Activated naive CD4-positive, alpha-beta T cell treated with anti-CD3 and anti-CD28 coated beads for 36 hours (primary cell): ENCODE data around the gene RAD51B. TPM values are rescaled to one million over a fixed set of nuclear protein-coding genes. Genes with fewer than 3 reads are reported as not detected.

Experiments used
- CTCF ChIA-PET: fragments of 350-600 bp; sonication (Branson Sonifier 250); formaldehyde crosslinking; loops from one replicate; lab custom pipeline; 2021; ENCODE audit warnings: antibody characterized with exemption; lab: Charles Lee
- DNase-seq: peaks from one replicate; pipeline ENCODE4 v3.0.0-alpha.2; 2020
- H3K27ac Mint-ChIP-seq: one replicate; pipeline ENCODE4 v1.8.0; 2021; ENCODE audit warnings: mild to moderate bottlenecking, mixed read lengths
- H3K27me3 Mint-ChIP-seq: one replicate; pipeline ENCODE4 v1.8.0; 2021; ENCODE audit warnings: low read depth, mixed read lengths
- H3K36me3 Mint-ChIP-seq: one replicate; pipeline ENCODE4 v1.8.0; 2021; ENCODE audit warnings: low read depth, mixed read lengths
- H3K4me1 Mint-ChIP-seq: one replicate; pipeline ENCODE4 v1.8.0; 2021; ENCODE audit warnings: low read depth, mixed read lengths
- H3K4me3 Mint-ChIP-seq: one replicate; pipeline ENCODE4 v1.8.0; 2021; ENCODE audit warnings: mild to moderate bottlenecking, moderate library complexity, mixed read lengths
- H3K9me3 Mint-ChIP-seq: one replicate; pipeline ENCODE4 v1.8.0; 2021; ENCODE audit warnings: mixed read lengths
- intact Hi-C: fragments of 100-400 bp; cut with micrococcal nuclease; formaldehyde crosslinking; loops from one replicate; pipeline ENCODE4 v1.15.1; 2023
- total RNA-seq, 2 experiments: library from RNA; stranded (reverse); gene quantifications; one replicate each; pipeline ENCODE4 v1.2.3, GENCODE V29; 2021

RAD51B gene
- total RNA-seq, 2 experiments from 2014 or later, result 44.8 to 47.6 TPM

GRCh38 chr14:68331991-68332390, 512.4 kb downstream of the RAD51B start:
- H3K9me3 Mint-ChIP-seq, result no peaks in the 10 kb centered on the region

GRCh38 chr14:68333262-68333661, 513.7 kb downstream of the RAD51B start:
- no peaks in the 10 kb centered on the region for H3K27me3 Mint-ChIP-seq
- CTCF ChIA-PET, result no interaction called here
- DNase-seq, result no peak
- no peak overlapping the region for H3K4me3 Mint-ChIP-seq
- H3K4me1 Mint-ChIP-seq, result peaks cover 9% of the 10 kb centered on the region
- intact Hi-C loops, result no loop called here
- no peaks in the 10 kb centered on the region for H3K9me3 Mint-ChIP-seq
- H3K27ac Mint-ChIP-seq, result no peak overlapping the region
- no peaks in the 10 kb centered on the region for H3K36me3 Mint-ChIP-seq

More at GRCh38 chr14:68331991-68332390, 512.4 kb downstream of the RAD51B start:
- intact Hi-C loops, result no loop called here
- no peak overlapping the region for H3K4me3 Mint-ChIP-seq
- no peak for DNase-seq
- no peaks in the 10 kb centered on the region for H3K36me3 Mint-ChIP-seq
- no peak overlapping the region for H3K27ac Mint-ChIP-seq
- H3K27me3 Mint-ChIP-seq, result no peaks in the 10 kb centered on the region
- CTCF ChIA-PET, result interaction anchor here (0.7 to 0.9 kb wide), 2 partner anchors 17 to 79 kb away, joined by 3 read pairs; no protein-coding TSS in a partner anchor
- peaks cover 9% of the 10 kb centered on the region for H3K4me1 Mint-ChIP-seq

- Mint-ChIP-seq H3K4me1 (peaks cover 9% of the 10 kb centered on the region), H3K9me3 (no peaks in the 10 kb centered on the region), H3K36me3 (no peaks in the 10 kb centered on the region), H3K4me3 (no peak overlapping the region), H3K27me3 (no peaks in the 10 kb centered on the region), H3K27ac (no peak overlapping the region)
- no peak for DNase-seq
- CTCF ChIA-PET, result interaction anchor here (0.7 kb wide), 1 partner anchor 16 kb away, joined by 3 read pairs; no protein-coding TSS in a partner anchor
- intact Hi-C loops, result no loop called here
Measured at GRCh38 chr14:68335312-68335711, 515.7 kb downstream of the RAD51B start.

GRCh38 chr14:68336165-68336564, 516.6 kb downstream of the RAD51B start:
- no peaks in the 10 kb centered on the region for H3K9me3 Mint-ChIP-seq
- H3K27me3 Mint-ChIP-seq, result no peaks in the 10 kb centered on the region
- peaks cover 9% of the 10 kb centered on the region for H3K4me1 Mint-ChIP-seq
- no peak for DNase-seq
- intact Hi-C loops, result no loop called here
- H3K36me3 Mint-ChIP-seq, result no peaks in the 10 kb centered on the region
- no peak overlapping the region for H3K27ac Mint-ChIP-seq
- CTCF ChIA-PET, result no interaction called here
- H3K4me3 Mint-ChIP-seq, result no peak overlapping the region

- no peaks in the 10 kb centered on the region for H3K36me3 Mint-ChIP-seq
- H3K27me3 Mint-ChIP-seq, result no peaks in the 10 kb centered on the region
- no peaks in the 10 kb centered on the region for H3K9me3 Mint-ChIP-seq
- intact Hi-C loops, result no loop called here
- no peak overlapping the region for H3K27ac Mint-ChIP-seq
- no peak overlapping the region for H3K4me3 Mint-ChIP-seq
- no peak for DNase-seq
- CTCF ChIA-PET, result interaction anchor here (0.8 kb wide), 1 partner anchor 393 kb away, joined by 3 read pairs; no protein-coding TSS in a partner anchor
- peaks cover 17% of the 10 kb centered on the region for H3K4me1 Mint-ChIP-seq
Measured at GRCh38 chr14:68337279-68337678, 517.7 kb downstream of the RAD51B start.

- CTCF ChIA-PET, result no interaction called here
- Mint-ChIP-seq H3K4me3 (no peak overlapping the region), H3K36me3 (peaks cover 4% of the 10 kb centered on the region), H3K9me3 (peaks cover 2% of the 10 kb centered on the region), H3K4me1 (peaks cover 20% of the 10 kb centered on the region), H3K27me3 (no peaks in the 10 kb centered on the region), H3K27ac (no peak overlapping the region)
- DNase-seq, result no peak
- intact Hi-C loops, result no loop called here
Measured at GRCh38 chr14:68340262-68340661, 520.7 kb downstream of the RAD51B start.

- Mint-ChIP-seq H3K27ac (no peak overlapping the region), H3K4me1 (peaks cover 13% of the 10 kb centered on the region), H3K36me3 (peaks cover 6% of the 10 kb centered on the region), H3K27me3 (no peaks in the 10 kb centered on the region), H3K9me3 (peaks cover 2% of the 10 kb centered on the region), H3K4me3 (no peak overlapping the region)
- CTCF ChIA-PET, result no interaction called here
- intact Hi-C loops, result no loop called here
- no peak for DNase-seq
Measured at GRCh38 chr14:68341411-68342212, 522.0 kb downstream of the RAD51B start.

- DNase-seq, result no peak
- no peak overlapping the region for H3K27ac Mint-ChIP-seq
- intact Hi-C loops, result no loop called here
- H3K4me3 Mint-ChIP-seq, result no peak overlapping the region
- peaks cover 12% of the 10 kb centered on the region for H3K4me1 Mint-ChIP-seq
- H3K9me3 Mint-ChIP-seq, result peaks cover 2% of the 10 kb centered on the region
- CTCF ChIA-PET, result no interaction called here
- H3K36me3 Mint-ChIP-seq, result peaks cover 8% of the 10 kb centered on the region
- no peaks in the 10 kb centered on the region for H3K27me3 Mint-ChIP-seq
Measured at GRCh38 chr14:68342216-68342763, 522.7 kb downstream of the RAD51B start.

GRCh38 chr14:68343534-68344118, 524.0 kb downstream of the RAD51B start:
- intact Hi-C loops, result no loop called here

GRCh38 chr14:68345738-68346137, 526.2 kb downstream of the RAD51B start:
- CTCF ChIA-PET, result interaction anchor here (0.7 kb wide), 2 partner anchors 25 to 395 kb away, joined by 3 read pairs; no protein-coding TSS in a partner anchor
- H3K27ac Mint-ChIP-seq, result no peak overlapping the region
- peaks cover 8% of the 10 kb centered on the region for H3K36me3 Mint-ChIP-seq
- peaks cover 2% of the 10 kb centered on the region for H3K9me3 Mint-ChIP-seq
- intact Hi-C loops, result no loop called here
- H3K4me3 Mint-ChIP-seq, result no peak overlapping the region
- H3K27me3 Mint-ChIP-seq, result no peaks in the 10 kb centered on the region
- no peak for DNase-seq
- peaks cover 12% of the 10 kb centered on the region for H3K4me1 Mint-ChIP-seq

More at GRCh38 chr14:68343534-68344118, 524.0 kb downstream of the RAD51B start:
- DNase-seq, result no peak
- CTCF ChIA-PET, result interaction anchor here (0.6 kb wide), 1 partner anchor 500 kb away, joined by 3 read pairs; no protein-coding TSS in a partner anchor
- H3K4me1 Mint-ChIP-seq, result peaks cover 12% of the 10 kb centered on the region
- peaks cover 2% of the 10 kb centered on the region for H3K9me3 Mint-ChIP-seq
- H3K36me3 Mint-ChIP-seq, result peaks cover 8% of the 10 kb centered on the region
- H3K27me3 Mint-ChIP-seq, result no peaks in the 10 kb centered on the region
- no peak overlapping the region for H3K4me3 Mint-ChIP-seq
- no peak overlapping the region for H3K27ac Mint-ChIP-seq

GRCh38 chr14:68346556-68347343, 527.2 kb downstream of the RAD51B start:
- Mint-ChIP-seq H3K9me3 (peaks cover 2% of the 10 kb centered on the region), H3K4me3 (no peak overlapping the region), H3K27me3 (no peaks in the 10 kb centered on the region), H3K36me3 (peaks cover 8% of the 10 kb centered on the region), H3K4me1 (peaks cover 7% of the 10 kb centered on the region), H3K27ac (no peak overlapping the region)
- CTCF ChIA-PET, result interaction anchor here (0.7 kb wide), 1 partner anchor 394 kb away, joined by 3 read pairs; no protein-coding TSS in a partner anchor
- no peak for DNase-seq
- intact Hi-C loops, result no loop called here
